Testis (tissue), 3 donors: ENCODE data around the gene RTN4RL2. TPM values are rescaled to one million over a fixed set of nuclear protein-coding genes. Genes with fewer than 3 reads are reported as not detected.

Source experiments
- DNase-seq: peaks from one replicate; pipeline ENCODE4 v3.0.0-alpha.2; 2019
- H3K27ac ChIP-seq, 2 donors: fragments of 200-600 bp; sonication (generic); one replicate each; pipeline ENCODE4 v1.5.1; 2019
- H3K27me3 ChIP-seq: fragments of 200-600 bp; sonication (generic); one replicate; pipeline ENCODE4 v1.5.1; 2019
- H3K36me3 ChIP-seq: fragments of 200-600 bp; sonication (generic); one replicate; pipeline ENCODE4 v1.5.1; 2017; ENCODE audit warnings: low read depth; ENCODE audit errors: missing control alignments
- H3K4me1 ChIP-seq: fragments of 200-600 bp; sonication (generic); one replicate; pipeline ENCODE4 v1.5.1; 2019
- H3K4me3 ChIP-seq, 2 donors: fragments of 200-600 bp; sonication (generic); one replicate each; pipeline ENCODE4 v1.5.1; 2017 to 2019
- H3K9me3 ChIP-seq: fragments of 200-600 bp; sonication (generic); one replicate; pipeline ENCODE4 v1.5.1; 2017
- POLR2A ChIP-seq: fragments of 450-650 bp; IDR thresholded peaks from one replicate; pipeline ENCODE4 v1.6.1; 2017; ENCODE audit warnings: antibody characterized with exemption, mild to moderate bottlenecking, moderate library complexity
- WGBS, 2 donors: methylation state at CpG; one replicate each; pipeline ENCODE4 v1.1.5; 2018; 5-methylcytosine and 5-hydroxymethylcytosine counted together
- intact Hi-C: fragments of 100-400 bp; cut with DNase I; formaldehyde crosslinking; loops from one replicate; pipeline ENCODE4 v1.15.1; 2023; ENCODE audit warnings: low total_unique reads
- polyA plus RNA-seq: library from polyadenylated mRNA; stranded (reverse); fragments of 350-450 nt; fragmentation: Illumina TruSeq; extraction: RNeasy Lipid Tissue Mini Kit (QIAGEN cat#74804); gene quantifications from one replicate; pipeline ENCODE4 v1.2.3, GENCODE V29; 2014; ENCODE audit warnings: low read depth, low replicate concordance; ENCODE audit not compliant: insufficient read depth
- total RNA-seq, 2 donors: library from RNA; depleted of rRNA; stranded (reverse); fragments of >200 nt; gene quantifications; one replicate each; pipeline ENCODE4 v1.2.3, GENCODE V29; 2016
- TF ChIP-seq, protein P1 (sequence below), 3 experiments: fragments of 450-650 bp in 2 of 3; fragments of 200-600 bp in 1 of 3; sonication (generic) in 1 of 3; IDR thresholded peaks; one replicate each; pipeline ENCODE4 v1.5.1; 2016 to 2019; ENCODE audit warnings: antibody characterized with exemption in 3 of 3, mild to moderate bottlenecking in 2 of 3, moderate library complexity in 1 of 3

The RTN4RL2 gene
- total and polyA plus RNA-seq, 3 donors from 2014 or later = 2.3 to 3.2 (median 2.5) TPM

DNA sequence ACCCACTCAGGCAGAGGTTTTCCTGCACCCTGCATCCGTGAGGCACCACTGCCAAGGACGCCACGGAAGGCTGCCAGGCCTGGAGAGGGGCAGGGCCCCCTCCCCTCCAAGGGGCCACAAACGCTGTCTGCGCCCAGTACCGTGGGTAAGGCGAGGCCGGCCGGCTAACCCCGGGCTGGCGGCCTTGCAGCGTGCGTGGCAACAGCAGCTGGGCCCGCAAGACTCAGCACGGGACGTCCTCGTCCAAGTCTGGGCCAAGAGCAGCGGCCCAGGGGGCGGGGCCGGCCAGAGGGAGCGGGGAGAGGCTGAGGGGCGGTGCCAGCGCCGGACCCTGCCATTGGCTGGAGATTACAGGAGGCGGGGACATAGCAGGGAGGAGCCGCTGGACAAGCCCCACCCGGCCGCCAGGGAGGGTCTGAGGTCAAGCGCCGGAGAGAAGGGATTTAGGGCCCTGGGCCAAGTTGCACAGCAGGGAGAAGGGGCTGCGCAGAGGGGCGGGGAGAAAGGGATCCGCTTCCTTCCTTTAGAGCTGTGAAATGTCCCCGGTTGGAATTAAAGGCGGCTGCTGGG, 39.2 kb downstream of the RTN4RL2 start:
- H3K9me3 ChIP-seq = no peaks in the 10 kb centered on the region
- no peaks in the 10 kb centered on the region for H3K36me3 ChIP-seq
- peaks cover 19% of the 10 kb centered on the region for H3K4me1 ChIP-seq
- 3 to 7% methylated on average over 11 to 33 of the region's 35 CpGs for WGBS, 2 donors
- intact Hi-C loops = no loop called here
- no peak for TF ChIP-seq POLR2A
- TF ChIP-seq, protein P1, sequence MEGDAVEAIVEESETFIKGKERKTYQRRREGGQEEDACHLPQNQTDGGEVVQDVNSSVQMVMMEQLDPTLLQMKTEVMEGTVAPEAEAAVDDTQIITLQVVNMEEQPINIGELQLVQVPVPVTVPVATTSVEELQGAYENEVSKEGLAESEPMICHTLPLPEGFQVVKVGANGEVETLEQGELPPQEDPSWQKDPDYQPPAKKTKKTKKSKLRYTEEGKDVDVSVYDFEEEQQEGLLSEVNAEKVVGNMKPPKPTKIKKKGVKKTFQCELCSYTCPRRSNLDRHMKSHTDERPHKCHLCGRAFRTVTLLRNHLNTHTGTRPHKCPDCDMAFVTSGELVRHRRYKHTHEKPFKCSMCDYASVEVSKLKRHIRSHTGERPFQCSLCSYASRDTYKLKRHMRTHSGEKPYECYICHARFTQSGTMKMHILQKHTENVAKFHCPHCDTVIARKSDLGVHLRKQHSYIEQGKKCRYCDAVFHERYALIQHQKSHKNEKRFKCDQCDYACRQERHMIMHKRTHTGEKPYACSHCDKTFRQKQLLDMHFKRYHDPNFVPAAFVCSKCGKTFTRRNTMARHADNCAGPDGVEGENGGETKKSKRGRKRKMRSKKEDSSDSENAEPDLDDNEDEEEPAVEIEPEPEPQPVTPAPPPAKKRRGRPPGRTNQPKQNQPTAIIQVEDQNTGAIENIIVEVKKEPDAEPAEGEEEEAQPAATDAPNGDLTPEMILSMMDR (IDR thresholded peaks at IDR 0.05) = peak in 1 of 3 experiments; percentile 30
- peak overlapping the region; percentile 56 to 76 for H3K27ac ChIP-seq
- DNase-seq = peak; percentile 98
- peak overlapping the region; percentile 1 to 27 for H3K4me3 ChIP-seq
- H3K27me3 ChIP-seq = no peaks in the 10 kb centered on the region

DNA sequence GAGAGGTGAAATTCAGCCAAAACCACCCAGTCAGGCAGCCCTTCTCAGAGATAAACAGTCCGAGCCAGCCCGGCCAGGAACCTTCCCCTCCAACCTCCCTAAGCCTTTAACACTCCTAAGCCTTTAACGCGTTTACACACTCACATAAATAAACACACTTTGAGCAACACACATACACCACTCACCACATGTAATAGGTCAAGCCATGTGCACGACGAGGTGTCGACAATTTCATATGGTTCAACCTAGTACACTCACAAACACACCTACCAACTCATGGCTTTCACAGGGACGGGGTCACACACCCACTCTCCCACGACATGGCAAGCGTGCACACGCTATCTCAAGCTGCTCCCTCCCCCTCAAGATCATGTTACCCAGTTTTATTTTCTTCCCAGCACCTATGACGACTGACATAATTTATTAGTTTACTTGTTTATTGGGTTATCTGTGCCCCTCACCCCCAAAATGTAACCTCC, 39.7 kb downstream of the RTN4RL2 start:
- Histone ChIP-seq H3K27ac (peak overlapping the region; percentile 56 to 76), H3K4me1 (peaks cover 19% of the 10 kb centered on the region), H3K4me3 (peak overlapping the region; percentile 1 to 27), H3K9me3 (no peaks in the 10 kb centered on the region), H3K27me3 (no peaks in the 10 kb centered on the region), H3K36me3 (no peaks in the 10 kb centered on the region)
- TF ChIP-seq, protein P1 (IDR thresholded peaks at IDR 0.05) = no peak
- no peak for TF ChIP-seq POLR2A
- no peak for DNase-seq
- intact Hi-C loops = no loop called here
- WGBS, 2 donors = 21 to 23% methylated on average over 12 of the region's 12 CpGs

DNA sequence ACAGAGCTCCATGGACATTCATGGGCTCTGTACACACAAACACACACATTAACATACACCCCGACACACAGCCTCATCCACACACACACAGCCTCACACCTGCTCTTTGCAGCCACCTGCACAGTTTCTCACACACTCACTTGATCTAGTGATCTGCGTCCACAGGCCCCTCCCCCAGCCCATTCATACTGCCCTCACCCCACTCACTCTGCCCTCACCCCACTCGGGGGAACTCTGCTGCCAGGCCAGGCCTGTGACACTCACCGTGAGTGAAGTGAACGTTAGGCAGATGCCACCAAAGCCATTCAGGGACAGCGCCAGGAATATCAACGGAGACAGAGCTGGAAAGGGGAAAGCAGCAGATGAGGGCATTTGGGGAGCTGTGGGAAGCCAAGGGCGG, 40.2 kb downstream of the RTN4RL2 start:
- Histone ChIP-seq H3K9me3 (no peaks in the 10 kb centered on the region), H3K4me3 (no peak overlapping the region), H3K4me1 (peaks cover 19% of the 10 kb centered on the region), H3K27me3 (no peaks in the 10 kb centered on the region), H3K36me3 (no peaks in the 10 kb centered on the region), H3K27ac (peak overlapping the region in 1 of 2 donors; percentile 76)
- TF ChIP-seq POLR2A = no peak
- TF ChIP-seq, protein P1 (IDR thresholded peaks at IDR 0.05) = no peak
- DNase-seq = no peak
- WGBS, 2 donors = 81 to 88% methylated on average over 8 of the region's 8 CpGs
- intact Hi-C loops = no loop called here

DNA sequence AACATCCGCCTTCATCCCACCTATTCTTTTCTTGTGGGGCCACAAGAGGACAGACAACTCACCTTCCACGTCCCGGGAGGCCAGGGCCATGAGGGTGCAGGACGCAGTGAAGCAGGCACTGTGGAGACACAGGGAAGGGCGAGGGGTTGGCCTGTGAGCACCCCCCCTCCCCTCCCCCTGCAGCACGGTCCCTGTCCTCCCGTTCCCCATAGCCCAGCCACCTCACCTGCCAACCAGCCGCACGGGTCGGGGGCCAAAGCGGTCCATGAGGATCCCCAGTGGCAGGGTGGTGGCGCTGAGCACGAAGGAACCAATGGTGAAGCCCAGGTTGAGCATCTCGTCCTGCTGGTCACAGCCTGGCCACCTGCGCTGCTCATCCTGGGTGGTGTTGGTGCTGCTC, 40.6 kb downstream of the RTN4RL2 start:
- WGBS, 2 donors = 95% methylated on average over 14 to 15 of the region's 15 CpGs
- intact Hi-C loops = no loop called here
- Histone ChIP-seq H3K27ac (peak overlapping the region; percentile 23 to 76), H3K9me3 (no peaks in the 10 kb centered on the region), H3K27me3 (no peaks in the 10 kb centered on the region), H3K4me3 (no peak overlapping the region), H3K4me1 (peaks cover 19% of the 10 kb centered on the region), H3K36me3 (no peaks in the 10 kb centered on the region)
- TF ChIP-seq POLR2A = no peak
- TF ChIP-seq, protein P1 (IDR thresholded peaks at IDR 0.05) = no peak
- no peak for DNase-seq

DNA sequence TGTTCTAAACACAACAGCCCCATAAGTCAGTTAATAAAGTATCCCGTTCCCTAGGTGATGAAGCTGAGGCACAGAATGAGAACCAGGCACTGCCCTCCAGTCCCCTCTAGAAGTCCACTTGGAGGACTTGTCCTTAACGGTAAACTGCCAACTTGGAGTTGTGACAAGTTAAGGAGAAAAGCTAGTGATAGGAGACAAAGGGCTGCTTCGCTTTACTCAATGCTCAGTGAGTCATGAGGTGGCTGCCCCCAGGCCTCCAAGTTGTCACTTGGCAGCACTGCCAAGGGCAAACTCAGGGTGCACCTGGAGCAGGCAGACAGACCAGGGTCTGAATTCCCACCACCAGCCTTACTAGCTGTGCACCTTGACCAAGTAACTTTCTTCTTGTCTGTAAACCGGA, 41.6 kb downstream of the RTN4RL2 start:
- H3K4me1 ChIP-seq = peaks cover 19% of the 10 kb centered on the region
- H3K4me3 ChIP-seq = no peak overlapping the region
- no peak overlapping the region for H3K27ac ChIP-seq
- WGBS, 2 donors = 62 to 66% methylated on average over 4 of the region's 4 CpGs
- no peaks in the 10 kb centered on the region for H3K9me3 ChIP-seq
- TF ChIP-seq, protein P1 (IDR thresholded peaks at IDR 0.05) = no peak
- no peak for TF ChIP-seq POLR2A
- intact Hi-C loops = no loop called here
- H3K27me3 ChIP-seq = no peaks in the 10 kb centered on the region
- H3K36me3 ChIP-seq = no peaks in the 10 kb centered on the region
- DNase-seq = no peak
